Neural cell (in vitro differentiated cells): Measurements from ENCODE around the gene SMAD7. TPM values are rescaled to one million over a fixed set of nuclear protein-coding genes. Genes with fewer than 3 reads are reported as not detected.

Experiments used
- H2AFZ ChIP-seq: fragments of 200-600, 300-800 bp; sonication (generic), shearing (Covaris generic); 2 replicates; pipeline ENCODE4 v1.6.0; 2014; ENCODE audit warnings: low read depth, mild to moderate bottlenecking, antibody characterized with exemption, low read length, moderate library complexity
- H3F3A ChIP-seq: fragments of 200-600 bp; shearing (Covaris generic); 2 replicates; pipeline ENCODE4 v1.6.1; 2016; ENCODE audit warnings: mild to moderate bottlenecking, moderate library complexity, mixed read lengths, antibody characterized with exemption, low read length; ENCODE audit not compliant: insufficient read depth, poor library complexity, severe bottlenecking
- H3K27ac ChIP-seq: fragments of 200-600, 300-800 bp; sonication (generic), shearing (Covaris generic); 2 replicates; pipeline ENCODE4 v1.5.1; 2014; ENCODE audit warnings: mild to moderate bottlenecking, low read length, moderate library complexity
- H3K27me3 ChIP-seq: fragments of 300-800, 200-600 bp; sonication (generic), shearing (Covaris generic); 2 replicates; pipeline ENCODE4 v1.6.0; 2014; ENCODE audit warnings: mild to moderate bottlenecking, low read depth, low read length, moderate library complexity; ENCODE audit not compliant: insufficient read depth
- H3K36me3 ChIP-seq: fragments of 300-800, 200-600 bp; sonication (generic), shearing (Covaris generic); 2 replicates; pipeline ENCODE4 v1.5.1; 2014; ENCODE audit warnings: mild to moderate bottlenecking, antibody characterized with exemption, low read length, moderate library complexity; ENCODE audit not compliant: insufficient read depth
- H3K4me2 ChIP-seq: fragments of 300-800, 200-600 bp; sonication (generic), shearing (Covaris generic); 2 replicates; pipeline ENCODE4 v1.6.0; 2014; ENCODE audit warnings: mild to moderate bottlenecking, low read length
- H3K4me3 ChIP-seq: fragments of 300-800, 200-600 bp; sonication (generic), shearing (Covaris generic); 2 replicates; pipeline ENCODE4 v1.5.1; 2014; ENCODE audit warnings: mild to moderate bottlenecking, low read length, moderate library complexity
- H3K79me2 ChIP-seq: fragments of 200-600 bp; shearing (Covaris generic); replicated peaks from 2 replicates; pipeline ENCODE4 v1.6.0; 2014; ENCODE audit warnings: mild to moderate bottlenecking, low read length, moderate library complexity; ENCODE audit not compliant: insufficient read depth
- H3K9ac ChIP-seq: fragments of 300-800, 200-600 bp; sonication (generic), shearing (Covaris generic); 2 replicates; pipeline ENCODE4 v1.6.1; 2016; ENCODE audit warnings: mild to moderate bottlenecking, low read length, mixed read lengths
- H3K9me2 ChIP-seq: fragments of 200-600 bp; shearing (Covaris generic); 2 replicates; pipeline ENCODE4 v1.6.1; 2016; ENCODE audit warnings: mild to moderate bottlenecking, low read length, mixed read lengths; ENCODE audit not compliant: insufficient read depth
- H3K9me3 ChIP-seq: fragments of 200-600, 300-800 bp; sonication (generic), shearing (Covaris generic); 2 replicates; pipeline ENCODE4 v1.6.1; 2016; ENCODE audit warnings: mild to moderate bottlenecking, mixed run types, low read length, moderate library complexity, mixed read lengths
- H4K20me1 ChIP-seq: fragments of 200-600 bp; shearing (Covaris generic); 2 replicates; pipeline ENCODE4 v1.6.1; 2016; ENCODE audit warnings: mild to moderate bottlenecking, mixed run types; ENCODE audit not compliant: insufficient read depth
- EP300 ChIP-seq: fragments of 450-650 bp; conservative IDR thresholded peaks from 2 replicates; pipeline ENCODE4 v1.6.1; 2014; ENCODE audit warnings: antibody characterized with exemption, mild to moderate bottlenecking, moderate library complexity; ENCODE audit not compliant: poor library complexity, severe bottlenecking
- EZH2 ChIP-seq: fragments of 200-600, 300-800 bp; shearing (Covaris generic), sonication (generic); IDR thresholded peaks from 2 replicates; pipeline ENCODE4 v1.6.1; 2014; ENCODE audit warnings: antibody characterized with exemption, low read length, borderline replicate concordance, mild to moderate bottlenecking; ENCODE audit not compliant: insufficient read depth, poor library complexity, severe bottlenecking
- MXI1 ChIP-seq: fragments of 450-650 bp; conservative IDR thresholded peaks from 2 replicates; pipeline ENCODE4 v1.6.1; 2014; ENCODE audit warnings: antibody characterized with exemption, mild to moderate bottlenecking; ENCODE audit not compliant: poor library complexity, severe bottlenecking
- POLR2AphosphoS5 ChIP-seq: IDR thresholded peaks from 2 replicates; pipeline ENCODE4 v1.6.1; 2012
- RAD21 ChIP-seq: fragments of 450-650 bp; conservative IDR thresholded peaks from 2 replicates; pipeline ENCODE4 v1.6.1; 2014; ENCODE audit warnings: antibody characterized with exemption, mild to moderate bottlenecking, moderate library complexity
- SMC3 ChIP-seq: fragments of 450-650 bp; conservative IDR thresholded peaks from 2 replicates; pipeline ENCODE4 v1.6.1; 2014; ENCODE audit warnings: antibody characterized with exemption, mild to moderate bottlenecking, moderate library complexity; ENCODE audit not compliant: poor library complexity
- TAF1 ChIP-seq: IDR thresholded peaks from 2 replicates; pipeline ENCODE4 v1.6.1; 2012; ENCODE audit warnings: low read depth
- polyA plus RNA-seq: library from polyadenylated mRNA; depleted of rRNA; stranded (reverse); fragments of >200 nt; gene quantifications from 2 replicates; pipeline ENCODE4 v1.2.3, GENCODE V29; 2014
- TF ChIP-seq, protein P1 (sequence below): IDR thresholded peaks from 2 replicates; pipeline ENCODE4 v1.6.1; 2012; ENCODE audit warnings: borderline replicate concordance
- TF ChIP-seq, protein P2 (sequence below): fragments of 450-650 bp; IDR thresholded peaks from 2 replicates; pipeline ENCODE4 v1.5.1; 2014; ENCODE audit warnings: antibody characterized with exemption, mild to moderate bottlenecking, moderate library complexity; ENCODE audit not compliant: poor library complexity, severe bottlenecking

The SMAD7 gene
- polyA plus RNA-seq, 1 donor from 2014 or later, result 3.8 TPM

DNA sequence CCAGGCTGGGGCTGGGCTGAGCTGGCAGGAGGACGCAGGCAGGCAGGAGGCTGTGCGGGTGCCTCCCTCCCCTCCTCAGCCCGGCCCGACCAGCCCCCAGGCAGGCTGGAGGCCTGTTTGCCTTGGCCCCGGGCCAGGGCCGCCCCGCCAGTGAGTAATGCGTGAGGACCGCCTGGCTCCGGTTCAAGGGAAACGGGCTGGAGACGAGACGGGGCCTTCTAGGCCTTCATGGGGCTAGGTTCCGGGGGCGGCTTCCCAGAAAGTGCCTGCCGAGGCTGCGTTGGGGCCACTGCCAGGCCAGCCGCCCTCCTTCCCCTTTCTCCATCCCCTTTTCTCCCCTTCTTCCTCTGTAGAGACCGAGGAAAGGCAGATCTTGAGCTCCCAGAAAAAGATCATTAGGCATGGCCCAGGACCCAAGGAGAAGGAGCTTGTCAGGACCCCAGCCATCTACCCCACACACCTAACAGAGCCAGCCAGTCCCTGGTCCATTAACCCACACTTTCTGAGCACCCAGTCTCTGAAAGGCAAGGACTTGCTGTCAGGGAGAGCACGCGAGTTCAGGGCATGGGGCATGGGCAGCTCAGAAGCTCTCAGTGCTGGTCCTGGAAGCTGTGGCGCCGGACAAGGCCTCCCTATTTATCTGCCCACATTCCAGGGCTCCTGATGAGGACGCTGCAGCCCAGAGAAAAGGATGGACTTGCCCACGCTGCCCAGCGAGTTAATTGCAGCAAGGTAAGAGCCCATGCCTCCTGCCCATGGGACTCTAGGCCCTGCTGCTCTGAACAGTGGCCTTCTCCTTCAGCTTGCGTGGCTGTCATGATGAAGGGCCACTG, 48.5 kb downstream of the SMAD7 start:
- Histone ChIP-seq H4K20me1 (no peaks in the 10 kb centered on the region), H3F3A (no peaks in the 10 kb centered on the region), H3K27ac (no peak overlapping the region), H3K79me2 (no peaks in the 10 kb centered on the region), H3K9me3 (peaks cover 5% of the 10 kb centered on the region), H3K4me3 (no peak overlapping the region), H3K4me2 (no peak overlapping the region), H3K36me3 (no peaks in the 10 kb centered on the region), H2AFZ (no peak overlapping the region), H3K9me2 (no peaks in the 10 kb centered on the region), H3K27me3 (no peaks in the 10 kb centered on the region), H3K9ac (no peak overlapping the region)
- TF ChIP-seq MXI1 (no peak), SMC3 (no peak), RAD21 (no peak), EZH2 (no peak), TAF1 (no peak), POLR2AphosphoS5 (no peak), EP300 (no peak)
- TF ChIP-seq, protein P1, sequence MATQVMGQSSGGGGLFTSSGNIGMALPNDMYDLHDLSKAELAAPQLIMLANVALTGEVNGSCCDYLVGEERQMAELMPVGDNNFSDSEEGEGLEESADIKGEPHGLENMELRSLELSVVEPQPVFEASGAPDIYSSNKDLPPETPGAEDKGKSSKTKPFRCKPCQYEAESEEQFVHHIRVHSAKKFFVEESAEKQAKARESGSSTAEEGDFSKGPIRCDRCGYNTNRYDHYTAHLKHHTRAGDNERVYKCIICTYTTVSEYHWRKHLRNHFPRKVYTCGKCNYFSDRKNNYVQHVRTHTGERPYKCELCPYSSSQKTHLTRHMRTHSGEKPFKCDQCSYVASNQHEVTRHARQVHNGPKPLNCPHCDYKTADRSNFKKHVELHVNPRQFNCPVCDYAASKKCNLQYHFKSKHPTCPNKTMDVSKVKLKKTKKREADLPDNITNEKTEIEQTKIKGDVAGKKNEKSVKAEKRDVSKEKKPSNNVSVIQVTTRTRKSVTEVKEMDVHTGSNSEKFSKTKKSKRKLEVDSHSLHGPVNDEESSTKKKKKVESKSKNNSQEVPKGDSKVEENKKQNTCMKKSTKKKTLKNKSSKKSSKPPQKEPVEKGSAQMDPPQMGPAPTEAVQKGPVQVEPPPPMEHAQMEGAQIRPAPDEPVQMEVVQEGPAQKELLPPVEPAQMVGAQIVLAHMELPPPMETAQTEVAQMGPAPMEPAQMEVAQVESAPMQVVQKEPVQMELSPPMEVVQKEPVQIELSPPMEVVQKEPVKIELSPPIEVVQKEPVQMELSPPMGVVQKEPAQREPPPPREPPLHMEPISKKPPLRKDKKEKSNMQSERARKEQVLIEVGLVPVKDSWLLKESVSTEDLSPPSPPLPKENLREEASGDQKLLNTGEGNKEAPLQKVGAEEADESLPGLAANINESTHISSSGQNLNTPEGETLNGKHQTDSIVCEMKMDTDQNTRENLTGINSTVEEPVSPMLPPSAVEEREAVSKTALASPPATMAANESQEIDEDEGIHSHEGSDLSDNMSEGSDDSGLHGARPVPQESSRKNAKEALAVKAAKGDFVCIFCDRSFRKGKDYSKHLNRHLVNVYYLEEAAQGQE, result no peak
- TF ChIP-seq, protein P2, sequence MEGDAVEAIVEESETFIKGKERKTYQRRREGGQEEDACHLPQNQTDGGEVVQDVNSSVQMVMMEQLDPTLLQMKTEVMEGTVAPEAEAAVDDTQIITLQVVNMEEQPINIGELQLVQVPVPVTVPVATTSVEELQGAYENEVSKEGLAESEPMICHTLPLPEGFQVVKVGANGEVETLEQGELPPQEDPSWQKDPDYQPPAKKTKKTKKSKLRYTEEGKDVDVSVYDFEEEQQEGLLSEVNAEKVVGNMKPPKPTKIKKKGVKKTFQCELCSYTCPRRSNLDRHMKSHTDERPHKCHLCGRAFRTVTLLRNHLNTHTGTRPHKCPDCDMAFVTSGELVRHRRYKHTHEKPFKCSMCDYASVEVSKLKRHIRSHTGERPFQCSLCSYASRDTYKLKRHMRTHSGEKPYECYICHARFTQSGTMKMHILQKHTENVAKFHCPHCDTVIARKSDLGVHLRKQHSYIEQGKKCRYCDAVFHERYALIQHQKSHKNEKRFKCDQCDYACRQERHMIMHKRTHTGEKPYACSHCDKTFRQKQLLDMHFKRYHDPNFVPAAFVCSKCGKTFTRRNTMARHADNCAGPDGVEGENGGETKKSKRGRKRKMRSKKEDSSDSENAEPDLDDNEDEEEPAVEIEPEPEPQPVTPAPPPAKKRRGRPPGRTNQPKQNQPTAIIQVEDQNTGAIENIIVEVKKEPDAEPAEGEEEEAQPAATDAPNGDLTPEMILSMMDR, result no peak

DNA sequence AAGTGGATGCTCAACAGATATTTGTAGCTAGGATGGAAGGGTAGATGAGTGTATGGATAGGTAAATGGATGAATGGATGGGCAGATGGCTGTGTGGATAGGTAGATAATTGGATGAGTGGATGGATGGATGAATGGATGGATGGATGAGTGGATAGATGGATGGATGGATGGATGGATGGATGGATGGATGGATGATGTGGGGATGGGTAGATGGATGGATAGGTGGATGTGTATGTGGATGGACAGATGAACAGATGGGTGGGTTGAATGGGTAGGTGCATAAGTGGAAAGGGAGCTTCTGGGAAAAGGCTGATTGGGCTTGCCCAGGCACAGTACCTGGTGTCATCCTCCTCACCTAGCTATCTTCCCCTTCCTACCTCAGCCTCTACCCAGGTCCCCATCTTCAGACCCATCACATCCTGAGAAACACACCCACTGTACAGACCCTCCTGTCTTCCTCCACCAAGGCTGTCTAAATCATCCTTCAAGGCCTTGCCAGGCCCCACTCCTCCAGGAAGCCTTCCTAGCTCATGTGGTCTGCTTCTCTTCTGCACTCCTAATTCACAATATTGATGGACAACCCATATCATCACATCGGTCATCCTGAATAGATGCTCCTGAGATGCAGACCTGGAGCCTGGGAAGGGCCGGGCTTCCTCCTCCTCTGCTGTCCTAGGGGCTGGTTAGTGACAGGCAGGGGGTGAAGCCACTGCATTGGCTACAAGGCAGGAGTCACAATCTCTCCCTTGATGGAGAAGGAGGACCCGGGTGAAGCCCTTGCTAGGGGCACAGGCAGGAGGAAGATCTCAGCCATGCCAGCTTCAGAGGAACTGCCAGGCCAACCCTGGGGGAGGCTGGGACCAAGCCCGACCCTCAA, 49.4 kb downstream of the SMAD7 start:
- no peak overlapping the region for H3K4me3 ChIP-seq
- no peaks in the 10 kb centered on the region for H3K9me2 ChIP-seq
- no peaks in the 10 kb centered on the region for H4K20me1 ChIP-seq
- no peaks in the 10 kb centered on the region for H3K36me3 ChIP-seq
- TF ChIP-seq MXI1, result no peak
- no peak for TF ChIP-seq POLR2AphosphoS5
- TF ChIP-seq, protein P2, result no peak
- TF ChIP-seq, protein P1, result no peak
- no peak for TF ChIP-seq EP300
- TF ChIP-seq EZH2, result no peak
- no peak for TF ChIP-seq TAF1
- TF ChIP-seq SMC3, result no peak
- no peak for TF ChIP-seq RAD21
- no peak overlapping the region for H3K4me2 ChIP-seq
- no peaks in the 10 kb centered on the region for H3K79me2 ChIP-seq
- H2AFZ ChIP-seq, result no peak overlapping the region
- no peaks in the 10 kb centered on the region for H3F3A ChIP-seq
- H3K9me3 ChIP-seq, result peaks cover 5% of the 10 kb centered on the region
- H3K9ac ChIP-seq, result no peak overlapping the region
- no peak overlapping the region for H3K27ac ChIP-seq
- no peaks in the 10 kb centered on the region for H3K27me3 ChIP-seq
